HG02678 (cell line): ENCODE data around the gene FOXP1.
"Not testable (repeated sequence)": the region's sequence is repeated elsewhere in the genome, so short reads cannot be mapped to it uniquely, and the experiment has no call there.

ENCODE experiments used
- ATAC-seq: cut with Tn5 transposase; IDR thresholded peaks from one replicate; pipeline ENCODE4 v1.9.1; 2021; ENCODE audit warnings: mild to moderate bottlenecking, moderate library complexity; ENCODE audit not compliant: unreplicated experiment

FOXP1 gene

DNA sequence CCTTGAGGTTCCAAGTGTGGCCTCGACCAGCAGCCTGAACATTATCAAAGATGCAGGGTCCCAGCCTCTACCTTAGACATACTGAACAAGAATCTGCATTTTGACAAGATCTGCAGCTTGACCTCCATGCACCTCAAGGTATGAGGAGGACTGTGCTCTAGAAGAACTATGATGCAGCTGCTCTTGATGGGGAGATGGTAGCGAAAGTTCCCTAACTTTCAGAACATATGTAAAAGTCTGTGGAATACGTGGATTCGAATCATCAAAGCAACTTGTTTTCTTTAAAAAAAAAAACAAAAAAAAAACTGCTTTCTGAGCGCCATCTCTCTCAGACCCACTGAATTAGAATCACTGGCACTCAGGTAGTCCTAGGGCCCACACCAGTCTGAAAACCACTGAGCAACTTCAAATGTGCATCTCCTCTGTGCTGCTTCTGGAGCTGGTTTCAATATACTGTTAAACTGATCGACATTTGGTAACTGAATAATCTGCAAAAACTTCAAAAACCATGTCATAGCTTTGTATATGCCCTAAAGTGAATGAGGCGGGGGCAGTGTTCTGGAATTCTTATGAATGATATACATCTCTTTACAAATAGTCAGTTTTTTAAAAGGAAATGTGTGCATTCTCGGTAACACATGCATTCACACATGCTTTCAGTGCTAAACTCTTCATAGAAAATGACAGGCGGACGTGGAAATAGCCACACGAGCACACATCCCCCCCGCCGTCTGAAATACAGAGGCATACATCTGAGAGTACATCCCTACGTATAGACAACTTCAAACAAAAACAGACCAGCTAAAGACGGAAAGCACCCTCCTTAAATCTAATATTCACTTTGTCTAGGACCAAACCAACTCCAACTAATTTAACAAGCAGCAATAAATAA, 128.8 kb downstream of the FOXP1 start:
- no peak for ATAC-seq

DNA sequence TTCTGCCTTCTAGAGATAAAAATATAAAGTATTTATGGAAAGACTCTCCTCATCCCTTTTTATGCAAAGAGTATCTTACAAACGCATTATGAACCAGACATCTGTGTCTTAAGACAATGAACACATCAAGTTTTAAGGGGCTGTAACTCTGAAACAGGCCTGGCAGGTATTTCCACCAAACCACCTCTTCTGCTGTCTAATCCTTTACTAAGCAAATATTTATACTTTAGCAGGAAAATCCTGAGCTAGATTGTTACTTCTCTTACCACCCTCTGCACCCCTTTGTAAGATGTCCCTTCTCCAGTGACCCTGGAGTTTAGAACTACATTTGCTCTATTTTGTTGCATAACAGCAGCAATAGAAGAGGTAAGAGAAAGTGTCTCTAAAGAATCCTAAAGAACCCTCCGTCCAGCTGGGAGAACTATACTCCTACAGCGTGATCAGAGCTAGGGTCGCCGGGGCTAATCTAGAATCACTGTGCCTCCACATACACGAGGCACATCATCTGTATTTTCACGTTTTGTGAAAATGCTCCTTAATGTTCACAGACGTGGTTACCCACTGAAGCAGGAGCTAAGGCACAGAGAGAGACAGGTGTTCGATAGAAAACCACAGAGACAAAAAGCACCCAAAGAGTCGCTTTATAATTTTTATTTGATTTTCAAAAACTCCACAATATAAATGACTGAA, 129.6 kb downstream of the FOXP1 start:
- ATAC-seq: no peak

DNA sequence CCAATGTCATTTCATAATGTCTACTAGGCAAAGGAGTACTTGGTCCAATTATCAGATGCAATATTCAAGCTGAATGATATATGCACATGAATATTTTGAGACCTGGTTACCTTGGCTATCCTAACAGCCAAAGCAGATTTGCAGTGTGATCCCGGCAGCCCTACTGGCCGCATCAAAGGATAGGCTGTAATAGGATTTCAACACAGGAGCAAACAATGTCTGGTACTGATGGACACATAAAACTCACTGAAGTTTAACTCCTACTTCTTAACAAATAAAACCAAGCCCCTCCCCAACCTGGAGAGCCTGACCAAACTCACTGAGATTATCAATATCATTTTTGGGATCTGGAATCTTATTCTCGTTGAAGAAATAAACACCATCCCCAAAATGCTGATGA, 130.2 kb downstream of the FOXP1 start:
- no peak for ATAC-seq

DNA sequence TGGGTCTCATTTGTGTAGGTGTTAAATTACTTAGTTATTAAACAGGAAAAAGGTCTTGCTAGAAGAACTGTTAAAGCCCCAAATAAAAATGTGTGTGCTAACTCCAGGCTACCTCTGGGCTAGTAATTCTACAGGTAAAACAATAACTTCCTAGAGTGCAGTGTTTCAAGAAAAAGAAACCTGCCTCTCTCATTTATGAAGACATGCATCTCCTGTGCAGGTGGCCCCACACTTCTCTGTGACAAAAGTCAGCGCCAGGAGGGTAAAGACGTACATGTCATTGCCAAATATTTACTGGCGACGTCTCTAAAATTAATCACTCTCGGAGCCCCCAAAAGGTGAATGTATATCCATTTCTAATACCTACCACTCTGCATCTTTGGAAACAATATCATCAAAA, 131.7 kb downstream of the FOXP1 start:
- ATAC-seq: no peak

DNA sequence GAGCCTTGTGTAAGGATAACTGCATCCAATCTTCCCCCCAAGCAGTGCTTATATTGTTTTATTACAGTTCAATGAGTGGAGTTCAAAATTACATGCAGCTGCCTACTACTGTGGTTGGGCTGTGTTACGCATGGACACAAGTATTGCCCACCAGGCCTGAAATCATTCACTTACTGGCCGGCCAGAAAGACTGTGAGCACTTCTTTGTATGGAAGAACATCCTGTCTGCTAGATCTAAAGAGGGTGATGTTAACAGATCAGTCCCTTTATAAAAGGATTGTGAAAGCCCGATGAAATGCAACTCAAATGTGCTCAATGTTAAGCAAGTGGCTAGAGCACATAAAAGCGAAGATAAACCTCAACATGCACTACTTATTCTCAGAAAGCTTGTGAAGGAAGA, 132.5 kb downstream of the FOXP1 start:
- no peak for ATAC-seq

DNA sequence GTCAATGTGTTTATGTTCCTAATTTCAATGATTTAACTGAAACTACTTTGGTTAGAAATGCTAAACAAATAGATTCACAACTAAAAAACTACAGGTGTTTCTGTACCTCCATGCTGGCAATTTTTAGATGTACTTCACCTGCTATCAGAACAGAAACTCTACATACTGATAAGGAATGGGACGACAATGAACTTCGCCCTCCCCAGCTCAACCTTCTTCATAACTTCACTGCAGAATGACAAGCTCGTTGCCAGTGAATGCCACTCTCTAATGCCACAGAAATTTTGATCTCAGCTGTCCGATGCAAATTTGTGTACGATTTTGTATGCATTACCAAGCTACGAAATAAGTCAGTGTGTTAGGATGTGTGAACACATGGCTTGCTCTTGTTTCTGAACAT, 133.4 kb downstream of the FOXP1 start:
- ATAC-seq: no peak

DNA sequence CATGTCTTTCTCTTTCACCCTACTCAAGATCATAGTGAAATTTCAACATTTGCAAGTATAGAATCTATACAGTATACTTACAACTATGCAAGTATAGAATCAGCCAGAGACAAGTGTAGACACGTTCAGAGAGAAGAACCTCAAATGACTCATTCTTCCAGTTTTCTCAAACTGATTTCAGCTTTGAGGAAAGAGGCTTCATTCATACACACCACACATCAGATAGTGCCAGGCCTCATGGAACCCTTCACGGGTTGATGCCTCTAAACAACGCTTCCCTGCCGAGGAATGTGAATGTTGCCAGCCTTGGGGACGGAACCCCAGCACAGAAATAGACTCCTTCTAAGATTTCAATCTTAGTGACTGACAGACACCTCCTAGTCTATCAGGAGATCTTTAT, 135.7 kb downstream of the FOXP1 start:
- ATAC-seq: no peak

DNA sequence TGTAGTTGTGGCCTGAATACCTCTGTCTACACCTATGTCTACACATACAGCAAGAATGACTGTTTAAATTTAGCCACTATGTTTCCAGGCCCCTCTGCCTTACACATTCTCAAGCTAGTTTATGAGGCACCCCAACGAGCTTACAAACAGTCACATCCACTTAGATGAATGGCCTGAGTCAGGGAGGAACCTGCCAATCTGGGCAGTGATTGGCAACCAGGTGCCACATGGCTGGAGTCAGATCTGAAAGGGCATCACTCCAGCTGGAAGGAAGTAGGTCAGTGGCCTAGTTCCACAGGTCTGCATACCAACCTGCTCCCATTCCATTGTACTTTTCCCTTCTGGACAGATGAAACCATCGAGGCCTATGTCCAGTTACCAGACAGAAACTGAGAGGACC, 136.3 kb downstream of the FOXP1 start:
- ATAC-seq: no peak

DNA sequence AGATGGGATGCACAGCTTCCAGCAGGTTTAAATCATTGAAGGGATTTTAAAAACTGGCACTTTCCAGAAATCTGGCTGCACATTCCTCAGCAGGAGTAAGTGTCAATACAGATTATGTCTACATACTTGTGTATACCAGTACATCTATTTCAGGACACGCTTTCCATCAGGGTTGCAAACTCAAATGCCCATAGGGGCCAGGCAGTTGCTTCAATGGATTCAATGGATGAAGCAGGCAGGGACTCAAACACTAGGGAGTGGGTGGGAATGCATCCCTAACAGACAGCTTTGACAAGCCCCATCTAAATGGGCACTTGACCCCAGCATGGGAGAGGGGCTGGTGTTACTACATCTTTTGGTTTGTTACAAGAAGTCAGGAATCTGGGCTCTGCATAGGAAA, 136.8 kb downstream of the FOXP1 start:
- ATAC-seq: no peak

DNA sequence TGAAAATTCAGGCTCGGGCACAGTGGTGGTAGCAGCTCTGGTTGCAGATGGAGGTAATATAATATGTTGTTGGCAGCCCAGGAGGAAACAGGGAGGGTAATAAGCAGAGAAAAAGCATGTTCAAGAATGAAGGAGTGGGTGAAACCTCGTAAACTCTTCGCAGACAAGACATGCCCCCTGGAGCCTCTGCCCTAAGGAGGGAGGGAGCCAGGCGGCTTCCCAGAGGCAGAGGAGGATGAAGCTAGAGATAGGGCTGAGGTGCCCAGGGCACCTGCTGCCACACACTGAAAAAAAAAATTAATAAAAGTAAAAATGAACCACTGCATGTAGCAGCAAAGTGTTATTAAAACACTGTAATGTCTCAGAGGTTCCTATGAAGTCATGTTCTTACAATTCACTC, 137.3 kb downstream of the FOXP1 start:
- no peak for ATAC-seq

DNA sequence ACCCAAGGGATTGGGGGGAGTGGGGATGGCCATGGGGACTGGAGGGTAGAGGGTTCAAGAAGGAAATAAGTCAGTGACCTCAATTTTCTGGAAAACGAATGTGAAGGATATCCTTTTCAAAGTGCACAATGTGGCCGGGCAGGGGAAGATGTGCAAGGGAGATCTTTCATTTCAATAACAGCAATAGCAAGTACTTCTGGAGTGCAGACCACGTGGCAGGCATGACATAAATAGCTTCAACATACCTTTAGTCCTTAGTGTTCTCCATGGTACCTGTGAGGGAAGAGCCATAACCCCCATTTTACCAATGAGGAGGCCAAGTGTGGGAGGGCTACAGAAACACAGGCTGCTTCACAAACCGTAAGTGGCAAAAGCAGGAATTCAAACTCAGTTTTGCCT, 138.7 kb downstream of the FOXP1 start:
- ATAC-seq: no peak

DNA sequence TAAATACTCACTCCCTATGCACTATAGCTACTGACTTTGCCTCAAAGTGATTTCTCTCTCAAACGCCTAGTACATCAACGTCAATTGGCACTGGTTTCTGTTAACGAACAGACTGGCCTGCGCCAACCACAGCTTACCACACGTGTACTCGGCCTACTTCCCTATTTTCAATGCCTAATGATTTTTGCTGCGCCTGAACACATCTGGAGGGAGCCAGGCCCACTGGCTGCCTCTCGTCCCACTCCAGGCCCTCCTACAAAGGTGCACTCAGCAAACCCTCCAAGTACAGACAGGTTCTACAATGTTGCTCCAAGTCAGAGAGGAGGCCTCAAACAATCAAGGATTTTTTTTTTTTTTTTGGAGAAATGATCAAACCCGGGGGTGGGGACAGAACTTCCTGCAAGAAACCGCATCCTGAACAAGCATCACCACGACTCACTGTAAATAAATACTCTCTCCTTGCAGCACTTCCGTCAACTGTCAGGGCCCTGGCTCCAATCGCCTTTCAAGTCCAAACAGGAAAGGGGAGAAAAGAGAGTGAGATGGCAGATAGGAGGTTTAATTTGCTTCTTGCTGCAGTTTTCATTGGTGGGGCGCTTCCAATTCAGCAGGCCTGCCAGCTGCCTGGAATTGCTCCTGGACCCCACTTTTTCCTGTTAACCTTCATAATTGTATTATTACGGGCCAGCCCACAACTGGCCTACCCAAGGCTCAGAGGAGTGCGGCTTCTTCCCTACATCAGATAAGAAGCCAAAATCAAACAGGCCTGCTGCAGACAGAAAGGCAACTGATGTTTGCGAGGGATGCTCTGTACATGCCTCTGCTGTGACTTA, 139.3 kb downstream of the FOXP1 start:
- peak; percentile 92 for ATAC-seq

DNA sequence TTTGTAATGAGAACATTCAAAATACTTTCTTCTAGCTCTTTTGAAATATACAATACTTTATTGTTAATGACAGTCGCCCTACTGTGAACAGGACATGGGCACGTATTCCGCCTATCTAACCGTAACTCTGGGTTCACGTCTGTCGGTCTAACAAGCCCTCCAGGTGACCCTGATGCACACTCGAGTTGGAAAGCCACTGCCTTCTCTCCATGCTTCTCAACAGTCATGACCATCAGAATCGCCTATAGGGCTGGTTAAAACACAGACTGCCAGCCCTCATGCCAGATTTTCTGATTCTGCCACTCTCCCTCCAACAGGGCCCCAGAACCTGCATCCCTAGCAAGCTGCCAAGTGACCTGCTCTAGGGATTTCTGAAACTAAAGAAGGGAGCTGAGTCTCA, 140.2 kb downstream of the FOXP1 start:
- no peak for ATAC-seq

DNA sequence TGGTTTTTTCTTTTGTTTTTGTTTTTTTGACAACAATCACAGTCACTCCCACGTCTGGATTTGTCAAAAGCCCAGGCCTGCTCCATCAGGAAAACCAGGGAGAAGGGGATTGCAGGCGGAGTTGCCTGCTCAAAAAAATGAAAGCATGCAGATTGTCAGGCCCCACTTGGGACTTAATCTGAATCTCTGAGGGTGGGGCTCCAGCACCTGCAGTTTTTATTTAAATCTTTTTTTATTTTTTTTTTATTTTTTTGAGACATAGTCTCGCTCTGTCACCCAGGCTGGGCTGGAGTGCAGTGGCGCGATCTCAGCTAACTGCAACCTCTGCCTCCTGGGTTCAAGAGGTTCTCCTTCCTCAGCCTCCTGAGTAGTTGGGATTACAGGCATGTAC, 140.9 kb downstream of the FOXP1 start:
- no peak for ATAC-seq

DNA sequence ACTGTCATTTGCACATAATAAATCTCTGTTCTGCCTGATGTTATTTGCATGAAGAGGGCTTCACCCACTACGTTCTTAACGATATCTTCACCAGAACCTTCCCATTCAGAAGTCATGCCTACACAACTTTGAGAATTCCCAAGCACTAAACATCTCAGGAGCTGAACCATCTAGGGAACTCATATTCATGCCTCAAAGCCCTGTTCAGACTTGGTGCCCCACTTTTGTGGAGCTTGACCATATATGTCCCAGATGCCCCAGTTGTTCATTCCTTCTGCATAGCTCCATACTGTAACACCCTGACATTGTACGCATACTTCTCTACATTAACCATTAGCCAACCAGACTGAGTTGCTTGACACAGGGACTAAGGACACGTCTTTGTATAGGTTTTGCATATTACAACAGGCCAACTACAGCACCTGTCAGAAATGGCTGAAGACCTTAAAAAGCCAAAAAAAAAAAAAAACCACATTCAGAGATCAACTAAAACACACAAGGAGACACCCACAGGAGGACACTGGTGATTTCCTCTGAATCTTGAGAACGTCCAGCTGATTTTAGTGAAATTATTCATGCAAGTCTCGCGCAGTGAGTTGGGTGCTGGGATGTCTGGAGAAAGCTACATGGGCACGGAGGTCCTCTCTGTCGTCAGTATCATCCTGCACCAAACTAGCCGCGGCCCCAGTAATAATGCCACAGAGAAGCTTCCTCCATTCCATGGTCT, 141.4 kb downstream of the FOXP1 start:
- ATAC-seq: no peak

DNA sequence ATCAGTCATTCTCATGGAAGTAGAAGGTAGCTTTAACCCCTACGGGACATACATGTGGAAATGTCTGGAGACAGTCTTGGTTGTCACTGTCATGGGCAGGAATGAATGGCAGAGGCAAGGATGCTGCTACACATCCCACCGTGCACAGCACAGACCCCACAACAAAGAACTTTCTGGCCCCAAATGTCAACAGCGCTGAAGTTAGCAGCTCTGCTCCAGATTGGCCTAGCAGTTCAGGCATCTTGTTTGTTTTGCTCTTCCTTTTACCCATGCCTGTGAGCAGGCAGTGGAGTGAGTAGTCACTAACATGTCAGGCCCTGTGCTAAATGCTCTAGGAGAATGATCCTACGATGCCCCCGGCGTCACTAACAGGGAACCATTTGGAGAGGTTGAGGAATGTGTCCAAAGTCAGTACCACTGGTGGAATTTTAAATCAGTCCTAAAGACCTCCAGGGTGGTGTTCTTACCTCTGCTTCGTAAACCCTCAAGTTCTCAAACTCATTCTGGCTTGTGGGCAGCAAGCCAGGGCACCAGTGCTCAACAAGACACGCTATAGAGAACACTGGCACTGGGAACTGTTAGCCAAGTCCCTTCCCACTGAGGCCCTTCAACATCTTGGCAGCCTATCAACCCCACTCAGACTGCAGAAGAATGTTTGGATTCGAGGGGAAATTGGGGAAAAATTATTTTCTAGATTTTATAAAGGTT, 142.2 kb downstream of the FOXP1 start:
- no peak for ATAC-seq

DNA sequence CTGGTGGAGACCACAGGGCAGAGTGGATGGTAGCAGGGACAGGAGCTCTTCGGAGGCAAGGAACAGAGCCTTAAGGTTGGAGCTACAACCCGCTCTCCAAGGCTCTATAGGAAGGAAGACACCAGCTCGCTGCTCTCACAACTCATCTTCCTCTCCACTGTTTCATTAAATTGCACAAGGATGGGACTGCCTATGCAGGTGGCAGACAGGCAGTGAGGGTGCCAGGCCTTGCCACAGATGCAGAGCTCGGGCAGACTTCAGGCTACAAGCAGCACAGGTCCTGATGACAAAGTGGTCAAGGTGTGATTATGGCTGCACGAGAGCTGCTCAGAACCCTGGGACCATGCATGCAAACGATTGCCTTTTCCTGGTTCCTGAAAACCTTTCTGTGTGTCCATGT, 144.6 kb downstream of the FOXP1 start:
- ATAC-seq: no peak

DNA sequence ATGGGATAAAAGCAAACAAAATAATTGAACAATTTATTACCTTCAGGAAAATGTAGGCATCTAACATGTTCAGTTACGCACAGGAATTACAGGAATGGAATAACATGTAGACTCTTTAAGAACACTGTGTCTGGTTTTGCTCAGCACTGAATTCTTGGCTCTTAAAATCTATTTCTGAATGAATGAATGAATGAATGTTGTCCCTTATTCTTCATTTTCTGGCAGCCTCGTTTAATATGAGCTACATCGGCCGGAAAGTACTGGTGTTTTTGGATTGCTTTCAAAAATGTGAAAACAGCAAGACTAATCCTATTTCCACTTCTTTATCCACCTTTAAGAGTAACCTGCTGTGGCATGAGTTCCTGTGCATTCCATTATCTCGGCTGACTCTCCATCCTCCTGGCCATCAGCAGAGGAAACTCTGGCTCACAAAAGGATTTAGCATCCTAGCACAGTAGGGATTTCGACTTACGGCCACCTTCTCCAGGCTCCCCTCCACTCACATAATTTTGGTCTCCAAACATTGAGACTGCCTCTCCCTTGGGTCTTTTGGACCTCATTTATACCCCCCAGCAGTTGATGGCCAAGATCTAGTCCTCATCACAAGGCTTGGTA, 145.3 kb downstream of the FOXP1 start:
- ATAC-seq: no peak

DNA sequence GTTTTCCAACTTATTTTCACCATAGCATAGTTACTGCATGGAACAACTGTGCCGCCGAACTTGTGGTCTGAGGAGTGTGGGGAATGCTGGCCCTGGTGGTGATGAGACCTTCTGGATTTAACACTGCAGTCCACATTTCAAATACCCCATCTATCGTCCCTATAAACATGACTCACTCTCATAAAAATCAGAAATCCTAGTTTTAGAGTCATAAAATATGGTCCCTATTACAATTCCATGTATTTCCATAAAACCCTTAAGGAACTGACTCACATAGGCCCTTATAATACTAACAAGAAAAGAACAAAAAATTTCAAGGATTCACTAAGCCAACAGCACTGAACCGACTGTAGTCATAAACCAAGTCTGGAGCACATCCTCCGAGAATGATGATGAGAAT, 147.2 kb downstream of the FOXP1 start:
- no peak for ATAC-seq

DNA sequence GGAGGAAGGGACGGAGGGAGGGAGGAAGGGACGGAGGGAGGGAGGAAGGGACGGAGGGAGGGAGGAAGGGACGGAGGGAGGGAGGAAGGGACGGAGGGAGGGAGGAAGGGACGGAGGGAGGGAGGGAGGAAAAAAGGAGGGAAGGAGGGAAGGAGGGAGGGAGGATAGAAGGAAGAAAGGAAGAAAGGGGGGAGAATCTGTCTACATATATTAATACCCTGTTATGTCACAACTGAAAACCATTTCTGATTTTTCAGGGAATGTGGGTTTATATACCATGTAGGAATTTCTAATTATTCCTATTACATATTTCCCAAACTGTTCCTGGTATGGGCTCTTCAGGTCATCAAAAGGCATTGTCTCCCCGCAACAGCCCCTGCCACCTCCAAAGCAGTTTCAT, 147.7 kb downstream of the FOXP1 start:
- not testable (repeated sequence) for ATAC-seq
